ENCODE data around the gene PRIM2. TPM values are rescaled to one million over a fixed set of nuclear protein-coding genes. Genes with fewer than 3 reads are reported as not detected.
"Not testable (repeated sequence)": the region's sequence is repeated elsewhere in the genome, so short reads cannot be mapped to it uniquely, and the experiment has no call there.

The PRIM2 gene
- total RNA-seq, 1 experiment from 2014 or later = 9.7 TPM

DNA sequence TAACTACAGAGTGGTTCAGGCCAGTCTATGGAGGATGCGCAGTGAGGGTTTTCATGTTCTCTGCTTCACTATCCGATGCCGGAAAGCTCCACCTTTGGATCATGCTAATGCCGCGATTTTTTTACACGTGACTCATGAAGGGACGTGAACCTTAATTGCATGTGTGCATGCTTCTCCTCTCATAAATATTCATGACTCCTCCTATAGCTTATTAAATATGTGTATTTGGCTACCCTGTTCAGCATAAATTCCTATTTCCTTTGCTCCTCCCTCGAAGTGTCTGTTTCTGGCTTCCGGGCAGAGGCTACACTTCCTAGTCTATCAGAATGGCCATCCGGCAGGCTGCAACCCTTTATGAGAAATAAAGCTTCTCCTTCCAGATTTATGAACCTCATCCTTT lies 185.0 kb downstream of the PRIM2 start:
- BruUV-seq (replicated peaks); H3K27me3 Mint-ChIP-seq (ENCODE audit: insufficient read depth, unreplicated experiment); DNase-seq (ENCODE audit: unreplicated experiment); H3K36me3 Mint-ChIP-seq (ENCODE audit: insufficient read depth, unreplicated experiment); H3K27ac Mint-ChIP-seq (ENCODE audit: low read depth, unreplicated experiment); CTCF ChIA-PET; H3K4me1 Mint-ChIP-seq (ENCODE audit: insufficient read depth, unreplicated experiment); H3K9me3 Mint-ChIP-seq (ENCODE audit: unreplicated experiment); intact Hi-C loops (cut with micrococcal nuclease); POLR2A ChIA-PET; H3K4me3 Mint-ChIP-seq (ENCODE audit: unreplicated experiment): not testable (repeated sequence)

DNA sequence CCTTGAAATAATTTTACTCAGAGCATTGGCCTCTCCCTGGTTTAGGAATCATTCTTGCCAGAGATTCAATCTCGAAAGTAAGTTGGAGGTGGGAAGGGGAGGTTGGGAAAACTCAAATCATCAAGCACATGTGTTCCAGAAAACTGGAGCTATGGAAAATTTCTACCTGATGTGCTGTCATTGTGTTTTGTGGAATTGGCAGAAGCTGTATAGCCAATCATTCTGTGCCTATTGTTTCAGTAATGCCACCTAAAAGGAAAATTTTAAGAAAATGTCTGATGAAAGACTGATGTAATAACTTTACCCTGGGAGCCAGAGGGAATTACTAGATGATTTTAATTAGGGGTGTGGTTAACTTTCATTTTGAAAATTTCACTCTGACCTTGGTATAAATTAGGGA lies 187.8 kb downstream of the PRIM2 start:
- peak overlapping the region; percentile 30 for H3K4me3 Mint-ChIP-seq (ENCODE audit: unreplicated experiment)
- CTCF ChIA-PET; BruUV-seq (replicated peaks); H3K4me1 Mint-ChIP-seq (ENCODE audit: insufficient read depth, unreplicated experiment); intact Hi-C loops (cut with micrococcal nuclease); H3K36me3 Mint-ChIP-seq (ENCODE audit: insufficient read depth, unreplicated experiment); H3K9me3 Mint-ChIP-seq (ENCODE audit: unreplicated experiment); POLR2A ChIA-PET; DNase-seq (ENCODE audit: unreplicated experiment); H3K27me3 Mint-ChIP-seq (ENCODE audit: insufficient read depth, unreplicated experiment): not testable (repeated sequence)
- peak overlapping the region; percentile 64 for H3K27ac Mint-ChIP-seq (ENCODE audit: low read depth, unreplicated experiment)

DNA sequence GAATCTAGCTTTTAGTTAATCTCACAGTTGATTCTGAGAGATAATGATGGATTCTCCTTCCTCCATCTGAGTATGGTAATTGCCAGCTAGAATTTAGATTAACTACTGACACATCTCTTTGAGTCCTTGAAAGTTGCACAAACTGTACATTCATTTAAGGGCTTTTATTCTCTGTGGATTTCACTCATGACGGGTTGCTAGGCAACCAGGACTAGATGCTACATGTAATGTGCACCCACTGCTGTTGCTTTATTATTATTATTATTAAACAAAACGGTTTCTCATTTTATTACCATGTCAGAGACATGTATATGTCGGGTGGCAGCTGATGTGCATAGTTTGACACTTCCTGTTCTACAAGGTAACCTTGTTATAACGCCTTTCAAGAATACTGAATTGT lies 193.0 kb downstream of the PRIM2 start:
- POLR2A ChIA-PET; H3K9me3 Mint-ChIP-seq (ENCODE audit: unreplicated experiment); H3K36me3 Mint-ChIP-seq (ENCODE audit: insufficient read depth, unreplicated experiment); CTCF ChIA-PET; H3K4me3 Mint-ChIP-seq (ENCODE audit: unreplicated experiment); intact Hi-C loops (cut with micrococcal nuclease); H3K27me3 Mint-ChIP-seq (ENCODE audit: insufficient read depth, unreplicated experiment); H3K4me1 Mint-ChIP-seq (ENCODE audit: insufficient read depth, unreplicated experiment); BruUV-seq (replicated peaks); H3K27ac Mint-ChIP-seq (ENCODE audit: low read depth, unreplicated experiment); DNase-seq (ENCODE audit: unreplicated experiment): not testable (repeated sequence)

DNA sequence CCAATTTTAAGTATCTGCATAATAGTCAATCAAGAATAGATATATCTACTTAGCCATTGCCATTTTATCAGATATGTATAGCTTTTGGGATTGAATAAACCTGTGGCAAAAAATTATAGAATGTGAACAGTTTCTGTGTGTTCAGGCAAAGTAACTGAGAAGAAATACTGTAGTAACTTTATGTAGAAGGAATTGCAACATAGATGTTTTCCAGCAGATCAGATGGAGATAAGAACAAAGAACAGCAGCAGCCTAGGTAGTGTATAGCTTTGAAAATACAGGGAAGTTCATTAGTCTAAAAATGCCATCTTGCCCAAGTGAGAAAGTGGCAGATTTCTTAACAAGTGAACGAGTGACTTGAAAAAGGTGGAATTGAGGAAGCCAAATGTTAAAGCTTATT lies 197.7 kb downstream of the PRIM2 start:
- H3K4me3 Mint-ChIP-seq (ENCODE audit: unreplicated experiment); H3K36me3 Mint-ChIP-seq (ENCODE audit: insufficient read depth, unreplicated experiment); BruUV-seq (replicated peaks); POLR2A ChIA-PET; H3K27me3 Mint-ChIP-seq (ENCODE audit: insufficient read depth, unreplicated experiment); H3K4me1 Mint-ChIP-seq (ENCODE audit: insufficient read depth, unreplicated experiment); intact Hi-C loops (cut with micrococcal nuclease); DNase-seq (ENCODE audit: unreplicated experiment); H3K27ac Mint-ChIP-seq (ENCODE audit: low read depth, unreplicated experiment); H3K9me3 Mint-ChIP-seq (ENCODE audit: unreplicated experiment): not testable (repeated sequence)
- CTCF ChIA-PET = interaction anchor here (0.6 kb wide), 1 partner anchor 161 kb away, joined by 3 read pairs; no protein-coding TSS in a partner anchor

DNA sequence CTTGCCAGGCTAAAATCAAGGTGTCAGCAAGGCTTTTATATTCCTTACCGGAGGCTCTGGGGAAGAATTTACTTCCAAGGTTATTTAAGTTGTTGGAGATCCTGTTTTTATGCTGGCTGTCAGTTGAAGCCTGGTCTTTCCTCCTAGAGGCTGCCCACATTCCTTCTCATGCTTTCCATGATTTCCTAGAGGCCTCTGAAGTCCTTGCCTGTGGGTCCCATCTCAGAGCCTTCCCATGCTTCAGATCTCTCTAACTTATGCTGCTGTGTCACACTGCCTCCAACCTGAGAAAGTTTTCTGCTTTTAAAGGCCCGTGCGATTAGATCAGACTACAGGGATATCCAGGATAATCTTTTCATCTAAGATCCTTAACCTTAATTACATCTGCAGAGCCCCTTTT lies 198.4 kb downstream of the PRIM2 start:
- H3K36me3 Mint-ChIP-seq (ENCODE audit: insufficient read depth, unreplicated experiment); intact Hi-C loops (cut with micrococcal nuclease); H3K4me1 Mint-ChIP-seq (ENCODE audit: insufficient read depth, unreplicated experiment); H3K4me3 Mint-ChIP-seq (ENCODE audit: unreplicated experiment); H3K9me3 Mint-ChIP-seq (ENCODE audit: unreplicated experiment); BruUV-seq (replicated peaks); H3K27ac Mint-ChIP-seq (ENCODE audit: low read depth, unreplicated experiment); POLR2A ChIA-PET; CTCF ChIA-PET; DNase-seq (ENCODE audit: unreplicated experiment); H3K27me3 Mint-ChIP-seq (ENCODE audit: insufficient read depth, unreplicated experiment): not testable (repeated sequence)

DNA sequence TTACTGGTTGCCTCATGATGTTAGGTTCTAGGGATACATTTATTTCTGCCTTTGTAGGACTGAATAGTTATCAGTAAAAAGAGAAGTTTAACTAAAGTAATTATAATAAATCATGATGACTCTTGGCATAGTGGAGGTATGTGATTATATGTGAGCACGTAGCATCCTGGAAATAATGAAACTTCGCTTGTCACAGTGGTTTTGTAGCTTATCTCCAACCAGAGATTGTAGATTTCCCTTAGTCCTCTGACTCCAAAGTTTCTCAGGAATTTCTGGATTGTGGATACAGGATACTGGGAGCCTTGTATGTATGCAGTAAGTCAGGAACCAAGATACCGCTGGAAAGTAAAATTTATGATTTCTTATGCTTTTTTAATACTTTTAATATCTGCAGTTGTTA lies 199.3 kb downstream of the PRIM2 start:
- H3K36me3 Mint-ChIP-seq (ENCODE audit: insufficient read depth, unreplicated experiment); intact Hi-C loops (cut with micrococcal nuclease); CTCF ChIA-PET; H3K9me3 Mint-ChIP-seq (ENCODE audit: unreplicated experiment); POLR2A ChIA-PET; H3K27me3 Mint-ChIP-seq (ENCODE audit: insufficient read depth, unreplicated experiment); BruUV-seq (replicated peaks); H3K4me3 Mint-ChIP-seq (ENCODE audit: unreplicated experiment); H3K4me1 Mint-ChIP-seq (ENCODE audit: insufficient read depth, unreplicated experiment); H3K27ac Mint-ChIP-seq (ENCODE audit: low read depth, unreplicated experiment); DNase-seq (ENCODE audit: unreplicated experiment): not testable (repeated sequence)

DNA sequence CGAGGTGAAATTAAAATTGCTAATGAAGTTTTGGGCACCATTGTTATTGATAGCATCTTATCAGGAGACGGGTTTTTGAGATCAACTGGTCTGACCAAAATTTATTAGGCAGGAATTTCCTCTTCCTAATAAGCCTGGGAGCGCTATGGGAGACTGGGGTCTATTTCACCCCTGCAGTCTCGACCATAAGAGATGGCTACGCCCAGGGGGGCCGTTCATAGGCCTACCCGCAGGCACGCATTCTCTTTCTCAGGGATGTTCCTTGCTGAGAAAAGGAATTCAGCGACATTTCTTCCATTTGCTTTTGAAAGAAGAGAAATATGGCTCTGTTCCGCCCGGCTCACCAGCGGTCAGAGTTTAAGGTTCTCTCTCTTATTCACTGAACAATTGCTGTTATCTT lies 201.8 kb downstream of the PRIM2 start:
- H3K4me3 Mint-ChIP-seq (ENCODE audit: unreplicated experiment); H3K9me3 Mint-ChIP-seq (ENCODE audit: unreplicated experiment); H3K36me3 Mint-ChIP-seq (ENCODE audit: insufficient read depth, unreplicated experiment); CTCF ChIA-PET; DNase-seq (ENCODE audit: unreplicated experiment); H3K4me1 Mint-ChIP-seq (ENCODE audit: insufficient read depth, unreplicated experiment); POLR2A ChIA-PET; BruUV-seq (replicated peaks); H3K27me3 Mint-ChIP-seq (ENCODE audit: insufficient read depth, unreplicated experiment); H3K27ac Mint-ChIP-seq (ENCODE audit: low read depth, unreplicated experiment); intact Hi-C loops (cut with micrococcal nuclease): not testable (repeated sequence)

DNA sequence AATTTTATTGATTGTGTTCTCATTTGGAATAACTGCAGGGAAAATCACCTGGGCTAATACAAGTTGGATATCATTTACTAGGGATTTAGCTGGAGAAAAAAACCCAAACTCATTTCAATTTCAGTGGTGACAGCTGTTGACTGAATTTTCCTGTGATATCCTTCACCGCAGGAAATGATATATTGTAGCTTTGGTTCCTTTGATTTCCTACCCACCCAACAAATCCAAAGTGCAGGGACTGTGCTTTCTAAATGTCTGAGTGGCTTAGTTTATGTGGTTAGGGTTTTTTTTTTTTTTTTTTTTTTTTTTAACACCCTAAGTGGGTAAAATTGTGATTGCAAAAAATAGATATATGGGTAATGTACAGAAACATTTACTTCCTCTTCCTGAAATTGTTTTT lies 203.7 kb downstream of the PRIM2 start:
- intact Hi-C loops (cut with micrococcal nuclease) = not testable (repeated sequence)

DNA sequence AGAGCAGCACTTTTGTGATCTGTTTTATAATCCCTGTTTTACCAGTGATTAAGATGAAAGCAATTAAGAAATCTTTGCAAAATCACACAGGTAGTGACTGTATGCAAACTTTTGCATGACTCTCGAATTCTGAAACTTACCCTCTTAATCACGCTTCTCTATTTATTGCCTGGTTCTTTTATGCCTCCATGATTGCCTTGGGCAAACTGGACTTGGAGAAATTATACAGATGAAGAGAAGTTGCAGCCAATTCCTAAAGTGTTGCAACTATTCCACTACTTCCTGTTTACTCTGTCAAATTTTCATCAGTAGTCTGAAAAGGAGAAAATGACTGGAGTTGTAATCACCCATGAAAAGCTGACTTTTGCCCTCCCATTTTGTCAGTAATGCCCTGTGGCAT lies 205.8 kb downstream of the PRIM2 start:
- H3K4me3 Mint-ChIP-seq (ENCODE audit: unreplicated experiment); H3K9me3 Mint-ChIP-seq (ENCODE audit: unreplicated experiment); BruUV-seq (replicated peaks); H3K36me3 Mint-ChIP-seq (ENCODE audit: insufficient read depth, unreplicated experiment); H3K27me3 Mint-ChIP-seq (ENCODE audit: insufficient read depth, unreplicated experiment); H3K4me1 Mint-ChIP-seq (ENCODE audit: insufficient read depth, unreplicated experiment); intact Hi-C loops (cut with micrococcal nuclease); H3K27ac Mint-ChIP-seq (ENCODE audit: low read depth, unreplicated experiment); CTCF ChIA-PET; POLR2A ChIA-PET: not testable (repeated sequence)
- DNase-seq (ENCODE audit: unreplicated experiment) = peak; percentile 16

More for the DNA sequence above, 203.7 kb downstream of the PRIM2 start:
- DNase-seq (ENCODE audit: unreplicated experiment); CTCF ChIA-PET; H3K27me3 Mint-ChIP-seq (ENCODE audit: insufficient read depth, unreplicated experiment); H3K4me3 Mint-ChIP-seq (ENCODE audit: unreplicated experiment); H3K9me3 Mint-ChIP-seq (ENCODE audit: unreplicated experiment); H3K4me1 Mint-ChIP-seq (ENCODE audit: insufficient read depth, unreplicated experiment); H3K27ac Mint-ChIP-seq (ENCODE audit: low read depth, unreplicated experiment); BruUV-seq (replicated peaks); H3K36me3 Mint-ChIP-seq (ENCODE audit: insufficient read depth, unreplicated experiment); POLR2A ChIA-PET: not testable (repeated sequence)

DNA sequence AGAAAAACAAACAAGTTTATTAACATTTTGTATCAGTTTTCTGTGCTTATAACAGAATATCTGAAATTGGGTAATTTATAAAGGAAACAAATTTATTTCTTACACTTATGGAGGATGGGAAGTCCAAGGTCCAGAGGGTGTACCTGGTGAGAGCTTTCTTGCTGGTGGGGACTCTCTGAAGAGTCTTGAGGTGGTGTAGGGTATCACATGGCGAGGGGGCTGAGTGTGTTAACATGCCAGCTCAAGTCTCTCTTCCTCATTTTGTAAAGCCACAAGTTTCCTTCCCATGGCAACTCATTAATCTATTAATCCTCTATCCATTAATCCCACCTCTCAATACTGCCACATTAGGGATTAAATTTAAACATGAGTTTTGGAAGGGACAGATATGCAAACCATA lies 212.3 kb downstream of the PRIM2 start:
- BruUV-seq (replicated peaks); H3K9me3 Mint-ChIP-seq (ENCODE audit: unreplicated experiment); DNase-seq (ENCODE audit: unreplicated experiment); POLR2A ChIA-PET; H3K36me3 Mint-ChIP-seq (ENCODE audit: insufficient read depth, unreplicated experiment); H3K27ac Mint-ChIP-seq (ENCODE audit: low read depth, unreplicated experiment); H3K4me1 Mint-ChIP-seq (ENCODE audit: insufficient read depth, unreplicated experiment); CTCF ChIA-PET; intact Hi-C loops (cut with micrococcal nuclease); H3K27me3 Mint-ChIP-seq (ENCODE audit: insufficient read depth, unreplicated experiment); H3K4me3 Mint-ChIP-seq (ENCODE audit: unreplicated experiment): not testable (repeated sequence)
